ENCODE results near the gene CCDC78.

CCDC78 gene

GRCh38 chr16:676913-677312, 49.3 kb downstream of the CCDC78 start:
- no peak for DNase-seq

GRCh38 chr16:676565-676902, 49.7 kb downstream of the CCDC78 start:
- DNase-seq, result no peak

GRCh38 chr16:675884-676564, 50.2 kb downstream of the CCDC78 start:
- DNase-seq, result no peak

GRCh38 chr16:674968-675883, 51.0 kb downstream of the CCDC78 start, which contains the start of gene RHBDL1:
TSS of gene RHBDL1 (plus strand) at chr16:675671. CDS start at chr16:675791, 120 bp downstream.
- DNase-seq, result no peak

- DNase-seq, result no peak
Observed at GRCh38 chr16:674214-674881, 51.9 kb downstream of the CCDC78 start.

- DNase-seq, result no peak
Observed at GRCh38 chr16:673399-673991, 52.7 kb downstream of the CCDC78 start.

- DNase-seq, result no peak
Observed at GRCh38 chr16:672851-673250, 53.4 kb downstream of the CCDC78 start.

Data from activated CD8-positive, alpha-beta memory T cell treated with anti-CD3 and anti-CD28 coated beads, Interleukin-2, amount 50 U/mL, for 4 hours (primary cell).